Aorta (tissue), 5 donors: ENCODE measurements around the gene CELF4. TPM values are rescaled to one million over a fixed set of nuclear protein-coding genes. Genes with fewer than 3 reads are reported as not detected.

Experiments
- ATAC-seq: fragments of 200-7000 bp; cut with Tn5 transposase; one replicate; pipeline ENCODE4 v1.9.1; 2022; ENCODE audit warnings: moderate library complexity; ENCODE audit not compliant: low FRiP score
- DNase-seq, 2 donors: peaks; one replicate each; pipeline ENCODE4 v3.0.0-alpha.2; 2020
- H3K27ac ChIP-seq, 2 donors: one replicate each; pipeline ENCODE4 v1.5.1; 2013; ENCODE audit warnings: low read length in 2 of 2, mild to moderate bottlenecking in 2 of 2, moderate library complexity in 2 of 2, control low read depth in 1 of 2, inconsistent platforms in 1 of 2, low read depth in 1 of 2
- H3K27me3 ChIP-seq, 2 donors: one replicate each; pipeline ENCODE4 v1.6.1; 2013; ENCODE audit warnings: control low read depth in 1 of 2, low read length in 1 of 2, mild to moderate bottlenecking in 1 of 2, moderate library complexity in 1 of 2; ENCODE audit not compliant: insufficient read depth in 2 of 2, control insufficient read depth in 1 of 2
- H3K36me3 ChIP-seq, 2 donors: one replicate each; pipeline ENCODE4 v1.6.1; 2013; ENCODE audit warnings: control low read depth in 1 of 2, low read length in 1 of 2, mild to moderate bottlenecking in 1 of 2; ENCODE audit not compliant: insufficient read depth in 2 of 2, control insufficient read depth in 1 of 2
- H3K4me1 ChIP-seq, 2 donors: one replicate each; pipeline ENCODE4 v1.6.1; 2013; ENCODE audit warnings: low read length in 2 of 2, control low read depth in 1 of 2, mild to moderate bottlenecking in 1 of 2, moderate library complexity in 1 of 2; ENCODE audit not compliant: insufficient read depth in 2 of 2, control insufficient read depth in 1 of 2
- H3K4me3 ChIP-seq, 2 donors: one replicate each; pipeline ENCODE4 v1.5.1; 2013; ENCODE audit warnings: low read length in 2 of 2, control low read depth in 1 of 2, mild to moderate bottlenecking in 1 of 2
- H3K9me3 ChIP-seq: one replicate; pipeline ENCODE4 v1.6.1; 2013; ENCODE audit warnings: mild to moderate bottlenecking, low read length; ENCODE audit not compliant: control insufficient read depth
- WGBS, 2 donors: extraction: QIAGEN DNeasy Blood & Tissue Kit; methylation state at CpG; one replicate each; pipeline ENCODE4 v1.1.7; 2013; 5-methylcytosine and 5-hydroxymethylcytosine counted together
- intact Hi-C, 2 donors: fragments of 100-400 bp; cut with DNase I; formaldehyde crosslinking; loops; one replicate each; pipeline versions ENCODE4 v1.14.2 to v1.15.0; 2022
- polyA plus RNA-seq, 2 donors: library from polyadenylated mRNA; stranded (reverse); fragments of 200-250 nt; gene quantifications; one replicate each; pipeline ENCODE4 v1.2.3, GENCODE V29; 2013
- total RNA-seq, 2 donors: library from RNA; stranded (reverse); fragmentation: NEBNext Ultra II Directional; extraction: Animal tissue kit (Norgen Biotek cat#: 25700); gene quantifications; one replicate each; pipeline ENCODE4 v1.2.1, GENCODE V29; 2021
- donor health status: healthy with polysubstance abuse.
- donor health status: Bipolar disorder and iron deficiency.
- donor health status: DM: no; HTN: no; CAD: no.
- donor health status: DM: no; HTN: no; CAD: no.
- donor health status: DM: yes; HTN: yes; CAD: no.

CELF4 gene
- total and polyA plus RNA-seq, 4 donors: 0.51 TPM; not detected in 3

- no peaks in the 10 kb centered on the region for H3K9me3 ChIP-seq
- ATAC-seq (no peak), DNase-seq (no peak)
- no peaks in the 10 kb centered on the region for H3K4me1 ChIP-seq
- no peaks in the 10 kb centered on the region for H3K36me3 ChIP-seq
- H3K4me3 ChIP-seq: no peak overlapping the region
- no peak overlapping the region for H3K27ac ChIP-seq
- intact Hi-C loops: no loop called here
- 82 to 85% methylated on average over 6 of the region's 6 CpGs for WGBS, 2 donors
- no peaks in the 10 kb centered on the region for H3K27me3 ChIP-seq
Measured at GRCh38 chr18:37249895-37250618, 315.5 kb downstream of the CELF4 start.

GRCh38 chr18:37249171-37249886 lies 316.3 kb downstream of the CELF4 start:
- intact Hi-C loops: no loop called here
- H3K27me3 ChIP-seq: no peaks in the 10 kb centered on the region

GRCh38 chr18:37248281-37248680 lies 317.3 kb downstream of the CELF4 start:
- H3K36me3 ChIP-seq: no peaks in the 10 kb centered on the region
- WGBS, 2 donors: 84 to 86% methylated on average over 5 of the region's 5 CpGs
- intact Hi-C loops: no loop called here
- H3K27me3 ChIP-seq: no peaks in the 10 kb centered on the region
- ATAC-seq (no peak), DNase-seq (no peak)
- no peak overlapping the region for H3K27ac ChIP-seq
- H3K9me3 ChIP-seq: no peaks in the 10 kb centered on the region
- H3K4me3 ChIP-seq: no peak overlapping the region
- H3K4me1 ChIP-seq: no peaks in the 10 kb centered on the region

More at GRCh38 chr18:37249171-37249886, 316.3 kb downstream of the CELF4 start:
- WGBS, 2 donors: 76 to 80% methylated on average over 11 of the region's 11 CpGs
- H3K9me3 ChIP-seq: no peaks in the 10 kb centered on the region
- H3K4me1 ChIP-seq: no peaks in the 10 kb centered on the region
- DNase-seq (no peak), ATAC-seq (no peak)
- H3K27ac ChIP-seq: no peak overlapping the region
- no peak overlapping the region for H3K4me3 ChIP-seq
- H3K36me3 ChIP-seq: no peaks in the 10 kb centered on the region

GRCh38 chr18:37247497-37248161 lies 318.0 kb downstream of the CELF4 start:
- Histone ChIP-seq H3K27me3 (no peaks in the 10 kb centered on the region), H3K36me3 (no peaks in the 10 kb centered on the region), H3K9me3 (no peaks in the 10 kb centered on the region), H3K4me1 (no peaks in the 10 kb centered on the region), H3K27ac (no peak overlapping the region), H3K4me3 (no peak overlapping the region)
- intact Hi-C loops: no loop called here
- 74 to 78% methylated on average over 10 of the region's 10 CpGs for WGBS, 2 donors
- DNase-seq: no peak
- no peak for ATAC-seq

- Histone ChIP-seq H3K27ac (no peak overlapping the region), H3K36me3 (no peaks in the 10 kb centered on the region), H3K4me3 (no peak overlapping the region), H3K4me1 (no peaks in the 10 kb centered on the region), H3K27me3 (no peaks in the 10 kb centered on the region), H3K9me3 (no peaks in the 10 kb centered on the region)
- no peak for DNase-seq
- ATAC-seq: no peak
- WGBS, 2 donors: 89 to 91% methylated on average over 13 of the region's 13 CpGs
- intact Hi-C loops: no loop called here
Measured at GRCh38 chr18:37246779-37247340, 318.7 kb downstream of the CELF4 start.

- intact Hi-C loops: no loop called here
- Histone ChIP-seq H3K27me3 (no peaks in the 10 kb centered on the region), H3K36me3 (no peaks in the 10 kb centered on the region), H3K4me1 (no peaks in the 10 kb centered on the region), H3K27ac (no peak overlapping the region), H3K4me3 (no peak overlapping the region), H3K9me3 (no peaks in the 10 kb centered on the region)
- ATAC-seq (no peak), DNase-seq (no peak)
- WGBS, 2 donors: 92% methylated on average over 13 of the region's 13 CpGs
Measured at GRCh38 chr18:37244618-37245017, 321.0 kb downstream of the CELF4 start.

GRCh38 chr18:37243741-37244140 lies 321.9 kb downstream of the CELF4 start:
- 22 to 24% methylated on average over 36 of the region's 36 CpGs for WGBS, 2 donors
- DNase-seq: no peak
- H3K27me3 ChIP-seq: no peaks in the 10 kb centered on the region
- no peak for ATAC-seq
- H3K9me3 ChIP-seq: no peaks in the 10 kb centered on the region
- no peak overlapping the region for H3K27ac ChIP-seq
- no peak overlapping the region for H3K4me3 ChIP-seq
- H3K36me3 ChIP-seq: no peaks in the 10 kb centered on the region
- intact Hi-C loops: no loop called here
- no peaks in the 10 kb centered on the region for H3K4me1 ChIP-seq

- ATAC-seq (no peak), DNase-seq (no peak)
- Histone ChIP-seq H3K4me1 (no peaks in the 10 kb centered on the region), H3K27me3 (no peaks in the 10 kb centered on the region), H3K27ac (no peak overlapping the region), H3K4me3 (no peak overlapping the region), H3K36me3 (no peaks in the 10 kb centered on the region), H3K9me3 (no peaks in the 10 kb centered on the region)
- intact Hi-C loops: no loop called here
- WGBS, 2 donors: 34 to 38% methylated on average over 4 of the region's 4 CpGs
Measured at GRCh38 chr18:37242826-37243560, 322.6 kb downstream of the CELF4 start.
